HCT116 (cell line): ENCODE results near the gene LRP1B.

Experiments
- EZH2 ChIP-seq: fragments of 200-600 bp; sonication (generic); IDR thresholded peaks from 2 replicates; pipeline ENCODE4 v1.6.1; 2017; ENCODE audit warnings: antibody characterized with exemption, mixed run types
- EZH2phosphoT487 ChIP-seq: fragments of 200-600 bp; IDR thresholded peaks from 2 replicates; pipeline ENCODE4 v1.6.1; 2018; ENCODE audit warnings: antibody characterized with exemption, borderline replicate concordance
- POLR2AphosphoS5 ChIP-seq: IDR thresholded peaks from 2 replicates; pipeline ENCODE4 v1.6.1; 2011; ENCODE audit warnings: mild to moderate bottlenecking, low read depth, low read length, moderate library complexity
- RAD21 ChIP-seq: IDR thresholded peaks from 2 replicates; pipeline ENCODE4 v1.6.1; 2012; ENCODE audit warnings: low read depth, mild to moderate bottlenecking
- SP1 ChIP-seq: IDR thresholded peaks from 2 replicates; pipeline ENCODE4 v1.6.1; 2012; ENCODE audit warnings: low read depth
- TF ChIP-seq, protein P1 (sequence below), 3 experiments: fragments of 200-600 bp in 1 of 3; sonication (generic) in 1 of 3; IDR thresholded peaks in 2 of 3; conservative IDR thresholded peaks in 1 of 3; 2 replicates each; pipeline ENCODE4 v1.5.1; 2012 to 2017; ENCODE audit warnings: low read depth in 2 of 3, low read length in 2 of 3, antibody characterized with exemption in 1 of 3, borderline replicate concordance in 1 of 3, control low read depth in 1 of 3, mild to moderate bottlenecking in 1 of 3, mixed read lengths in 1 of 3, mixed run types in 1 of 3, moderate library complexity in 1 of 3; ENCODE audit not compliant: insufficient read depth in 1 of 3

DNA sequence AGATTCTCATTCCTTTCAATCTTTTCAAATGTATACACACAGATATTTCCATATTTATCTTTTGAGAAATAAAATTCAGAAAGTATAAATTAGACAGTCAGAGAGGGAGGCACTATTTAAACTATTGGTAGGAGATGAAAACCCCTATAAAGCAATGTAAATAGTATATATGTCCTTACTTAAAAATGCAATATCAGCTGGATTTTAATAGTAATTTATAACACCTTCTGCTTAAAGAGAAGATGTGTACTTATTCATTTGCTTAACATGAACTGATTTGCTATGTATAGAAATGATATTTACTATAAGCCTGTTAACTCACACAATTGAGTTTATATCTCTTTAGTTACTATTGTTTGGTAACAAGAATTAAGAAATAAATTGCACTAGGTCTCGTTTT is 163.3 kb downstream of the LRP1B start:
- TF ChIP-seq, protein P1, sequence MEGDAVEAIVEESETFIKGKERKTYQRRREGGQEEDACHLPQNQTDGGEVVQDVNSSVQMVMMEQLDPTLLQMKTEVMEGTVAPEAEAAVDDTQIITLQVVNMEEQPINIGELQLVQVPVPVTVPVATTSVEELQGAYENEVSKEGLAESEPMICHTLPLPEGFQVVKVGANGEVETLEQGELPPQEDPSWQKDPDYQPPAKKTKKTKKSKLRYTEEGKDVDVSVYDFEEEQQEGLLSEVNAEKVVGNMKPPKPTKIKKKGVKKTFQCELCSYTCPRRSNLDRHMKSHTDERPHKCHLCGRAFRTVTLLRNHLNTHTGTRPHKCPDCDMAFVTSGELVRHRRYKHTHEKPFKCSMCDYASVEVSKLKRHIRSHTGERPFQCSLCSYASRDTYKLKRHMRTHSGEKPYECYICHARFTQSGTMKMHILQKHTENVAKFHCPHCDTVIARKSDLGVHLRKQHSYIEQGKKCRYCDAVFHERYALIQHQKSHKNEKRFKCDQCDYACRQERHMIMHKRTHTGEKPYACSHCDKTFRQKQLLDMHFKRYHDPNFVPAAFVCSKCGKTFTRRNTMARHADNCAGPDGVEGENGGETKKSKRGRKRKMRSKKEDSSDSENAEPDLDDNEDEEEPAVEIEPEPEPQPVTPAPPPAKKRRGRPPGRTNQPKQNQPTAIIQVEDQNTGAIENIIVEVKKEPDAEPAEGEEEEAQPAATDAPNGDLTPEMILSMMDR (IDR thresholded peaks at IDR 0.05 in 2 of 3, conservative IDR thresholded peaks at IDR 0.05 in 1 of 3; ENCODE audit: borderline replicate concordance in 1 of 3, insufficient read depth in 1 of 3, low read depth in 2 of 3, low read length in 2 of 3), result no peak
- TF ChIP-seq SP1 (no peak), EZH2phosphoT487 (no peak), EZH2 (no peak), RAD21 (no peak), POLR2AphosphoS5 (no peak)
